Testis (tissue), 2 donors: Measurements from ENCODE around the gene FBXL19.
A peak's percentile ranks its signal among the peaks of the same experiment; 100 is the strongest.

Source experiments
- POLR2A ChIP-seq: fragments of 450-650 bp; IDR thresholded peaks from one replicate; pipeline ENCODE4 v1.6.1; 2017; ENCODE audit warnings: antibody characterized with exemption, mild to moderate bottlenecking, moderate library complexity
- TF ChIP-seq, protein P1 (sequence below), 3 experiments: fragments of 450-650 bp in 2 of 3; fragments of 200-600 bp in 1 of 3; sonication (generic) in 1 of 3; IDR thresholded peaks; one replicate each; pipeline ENCODE4 v1.5.1; 2016 to 2019; ENCODE audit warnings: antibody characterized with exemption in 3 of 3, mild to moderate bottlenecking in 2 of 3, moderate library complexity in 1 of 3

DNA sequence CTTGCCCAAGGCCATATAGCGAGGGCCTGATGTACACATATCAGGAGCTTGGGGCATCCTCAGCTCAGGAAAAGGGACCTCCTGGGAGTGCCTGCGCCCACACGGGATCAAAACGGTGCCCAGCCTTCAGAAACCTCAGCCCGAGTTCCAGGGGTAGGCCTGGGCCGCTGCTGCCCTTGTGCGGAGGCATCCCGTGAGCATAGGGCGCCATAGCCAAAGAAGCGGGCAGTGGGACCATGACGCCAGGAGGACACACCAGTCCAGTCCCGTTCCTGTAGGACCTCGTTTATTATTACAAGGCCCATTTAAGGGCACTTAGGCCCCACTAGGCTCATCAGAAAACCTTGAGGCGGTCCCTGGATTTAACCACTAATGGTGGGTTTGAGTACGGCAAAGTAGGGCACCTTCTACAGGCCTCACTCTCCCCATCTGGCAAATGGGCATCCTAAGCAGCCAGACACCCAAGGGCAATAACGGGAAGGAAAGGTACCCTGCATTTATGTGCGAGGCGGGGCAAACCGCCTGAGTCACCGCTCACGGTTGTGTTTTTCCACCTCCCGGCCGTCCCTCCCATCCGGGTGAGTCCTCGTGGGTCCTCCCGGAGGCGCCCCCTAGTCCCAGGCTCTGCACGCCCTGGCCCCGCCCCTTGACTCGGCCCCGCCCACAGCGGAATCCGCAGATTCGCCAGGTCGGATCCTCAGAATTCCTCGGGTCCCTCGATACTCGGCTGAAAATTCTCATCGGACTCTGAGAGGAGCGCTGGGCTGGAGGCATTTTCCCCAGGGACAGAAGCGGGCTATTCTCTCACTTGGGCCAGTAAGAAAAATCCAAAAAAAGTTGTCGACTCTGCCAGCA is 33.5 kb downstream of the FBXL19 start:
- TF ChIP-seq, protein P1, sequence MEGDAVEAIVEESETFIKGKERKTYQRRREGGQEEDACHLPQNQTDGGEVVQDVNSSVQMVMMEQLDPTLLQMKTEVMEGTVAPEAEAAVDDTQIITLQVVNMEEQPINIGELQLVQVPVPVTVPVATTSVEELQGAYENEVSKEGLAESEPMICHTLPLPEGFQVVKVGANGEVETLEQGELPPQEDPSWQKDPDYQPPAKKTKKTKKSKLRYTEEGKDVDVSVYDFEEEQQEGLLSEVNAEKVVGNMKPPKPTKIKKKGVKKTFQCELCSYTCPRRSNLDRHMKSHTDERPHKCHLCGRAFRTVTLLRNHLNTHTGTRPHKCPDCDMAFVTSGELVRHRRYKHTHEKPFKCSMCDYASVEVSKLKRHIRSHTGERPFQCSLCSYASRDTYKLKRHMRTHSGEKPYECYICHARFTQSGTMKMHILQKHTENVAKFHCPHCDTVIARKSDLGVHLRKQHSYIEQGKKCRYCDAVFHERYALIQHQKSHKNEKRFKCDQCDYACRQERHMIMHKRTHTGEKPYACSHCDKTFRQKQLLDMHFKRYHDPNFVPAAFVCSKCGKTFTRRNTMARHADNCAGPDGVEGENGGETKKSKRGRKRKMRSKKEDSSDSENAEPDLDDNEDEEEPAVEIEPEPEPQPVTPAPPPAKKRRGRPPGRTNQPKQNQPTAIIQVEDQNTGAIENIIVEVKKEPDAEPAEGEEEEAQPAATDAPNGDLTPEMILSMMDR (IDR thresholded peaks at IDR 0.05), result peak in 1 of 3 experiments; percentile 8
- TF ChIP-seq POLR2A, result no peak
